GM19023 (cell line): ENCODE data around the gene DGUOK.

Experiments
- ATAC-seq: cut with Tn5 transposase; IDR thresholded peaks from one replicate; pipeline ENCODE4 v1.9.1; 2021; ENCODE audit warnings: mild to moderate bottlenecking, moderate library complexity; ENCODE audit not compliant: unreplicated experiment

DGUOK gene

DNA sequence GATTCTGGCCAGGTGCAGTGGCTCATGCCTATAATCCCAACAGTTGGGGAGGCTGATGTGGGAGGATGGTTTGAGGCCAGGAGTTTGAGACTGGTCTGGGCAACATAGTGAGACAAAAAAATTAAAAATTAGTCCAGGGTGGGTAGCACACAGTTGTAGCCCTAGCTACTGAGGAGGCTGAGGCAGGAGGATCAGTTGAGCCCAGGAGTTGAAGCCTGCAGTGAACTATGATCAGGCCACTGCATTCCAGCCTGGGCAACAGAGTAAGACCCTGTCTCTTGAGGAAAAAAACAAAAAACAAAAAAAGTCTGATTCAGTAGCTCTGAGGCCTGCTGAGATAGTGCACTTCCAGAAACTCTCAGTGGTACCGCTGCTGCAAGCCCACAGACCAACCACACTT lies 50.1 kb downstream of the DGUOK start:
- ATAC-seq = no peak

- no peak for ATAC-seq
Observed at GRCh38 chr2:73977466-73977865, 50.8 kb downstream of the DGUOK start.

DNA sequence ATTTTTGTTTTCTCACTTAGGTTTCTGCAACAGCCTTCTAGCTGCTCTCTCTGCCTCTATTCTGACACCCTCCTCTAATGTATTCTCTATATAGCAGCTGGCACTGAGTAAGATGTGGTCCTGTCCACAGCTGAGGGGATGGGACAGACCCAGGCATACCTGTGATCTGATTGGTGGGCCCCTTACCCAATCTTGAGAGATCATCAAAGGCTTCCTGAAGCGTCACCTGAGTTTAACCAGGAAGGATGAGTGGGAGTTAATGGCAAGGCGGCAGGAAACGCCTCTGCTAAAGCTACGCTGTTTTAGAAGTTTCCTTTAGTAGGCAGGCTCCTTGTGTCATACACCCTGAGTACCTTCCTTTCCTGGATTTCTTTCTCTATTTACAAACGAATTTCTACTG lies 52.3 kb downstream of the DGUOK start:
- no peak for ATAC-seq

- ATAC-seq = no peak
Observed at GRCh38 chr2:73979686-73980085, 53.0 kb downstream of the DGUOK start.

- ATAC-seq = no peak
Observed at GRCh38 chr2:73980566-73980965, 53.9 kb downstream of the DGUOK start.

- peak; percentile 32 for ATAC-seq
Observed at GRCh38 chr2:73981081-73982001, 54.7 kb downstream of the DGUOK start.

- no peak for ATAC-seq
Observed at GRCh38 chr2:73982140-73982617, 55.5 kb downstream of the DGUOK start.

DNA sequence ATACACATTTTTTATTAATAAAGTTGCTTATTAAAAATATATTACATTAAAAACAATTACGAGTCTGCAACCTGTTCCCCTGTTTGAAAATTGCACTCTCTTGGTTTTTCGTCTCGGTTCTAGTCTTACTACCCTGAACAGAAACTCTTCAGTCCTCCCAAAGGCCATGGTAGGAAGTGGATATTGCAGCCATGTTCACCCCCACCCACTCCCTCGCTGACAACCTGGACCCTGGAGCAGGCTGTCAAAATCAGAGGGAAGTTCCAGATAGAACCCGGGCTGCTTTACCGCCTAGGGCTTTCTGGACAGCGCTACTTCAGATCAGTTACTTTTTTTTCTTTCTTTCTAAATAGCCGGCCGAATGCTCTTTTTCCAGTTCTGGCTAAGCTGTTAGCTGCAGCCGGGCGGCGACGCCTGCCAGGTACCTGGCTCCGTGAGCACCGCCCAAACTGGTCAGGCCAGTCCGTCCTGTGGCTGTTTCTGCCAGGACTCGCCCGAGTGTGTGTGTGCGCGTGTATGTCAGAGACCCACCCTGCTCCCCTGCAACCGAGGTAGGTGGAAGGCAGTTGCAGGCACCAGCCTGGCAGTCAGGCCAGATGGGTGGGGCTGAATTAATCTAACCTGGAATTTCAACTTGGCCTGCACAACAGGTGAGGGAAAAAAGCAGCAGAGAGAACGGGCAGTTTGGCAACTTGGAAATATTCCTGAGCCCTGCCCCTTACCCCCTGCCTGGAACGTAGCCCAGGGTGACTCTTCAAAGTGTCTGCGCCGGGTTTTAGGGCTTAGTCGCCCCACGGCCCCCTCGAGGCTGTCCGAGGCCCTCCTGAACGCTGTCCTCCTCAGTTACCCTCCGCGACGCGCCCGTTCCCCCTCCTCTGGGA lies 56.9 kb downstream of the DGUOK start:
- no peak for ATAC-seq

DNA sequence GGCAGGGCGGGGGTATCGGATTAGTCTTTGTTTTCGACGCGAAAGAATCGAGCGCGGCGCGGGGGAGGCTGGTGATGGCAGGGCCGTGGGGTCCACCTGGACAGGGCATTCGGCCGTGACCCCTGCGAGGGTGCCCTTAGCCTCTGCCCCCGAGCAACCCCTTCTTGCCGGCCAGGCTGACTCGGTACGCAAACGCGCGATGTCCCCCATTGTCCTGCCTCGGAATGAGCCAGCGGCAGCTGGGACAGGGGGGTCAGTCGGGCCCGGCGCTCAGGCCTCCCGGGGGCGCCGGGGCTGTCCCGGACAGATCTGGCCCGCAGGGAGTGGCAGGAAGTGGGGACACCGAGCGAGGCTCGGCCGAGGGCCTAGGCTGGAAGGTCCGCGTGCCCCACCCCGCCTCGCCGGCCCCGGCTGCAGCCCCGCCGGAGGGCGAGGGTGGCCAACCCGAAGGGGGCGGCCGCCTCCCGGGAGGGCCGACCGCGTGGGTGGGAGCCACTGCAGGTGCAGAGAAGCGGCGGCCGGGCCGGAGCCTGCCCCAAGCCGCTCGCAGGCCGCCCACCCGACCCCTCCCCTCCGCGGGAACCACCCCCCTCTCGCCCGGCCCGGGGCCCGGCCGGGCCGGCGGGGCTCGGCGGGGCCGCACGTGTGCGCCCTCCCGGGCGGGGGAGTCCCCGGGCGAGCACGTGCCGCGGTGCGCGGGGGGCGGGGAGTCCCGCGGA lies 57.7 kb downstream of the DGUOK start, which contains the start of gene TET3:
TET3 (plus strand) TSS at position 708 of the 719 bp plus-strand sequence. CDS start 1,494 bp downstream, outside the sequence.
- ATAC-seq = peak; percentile 39

GRCh38 chr2:73984922-73985307 lies 58.2 kb downstream of the DGUOK start:
- ATAC-seq = peak; percentile 15

DNA sequence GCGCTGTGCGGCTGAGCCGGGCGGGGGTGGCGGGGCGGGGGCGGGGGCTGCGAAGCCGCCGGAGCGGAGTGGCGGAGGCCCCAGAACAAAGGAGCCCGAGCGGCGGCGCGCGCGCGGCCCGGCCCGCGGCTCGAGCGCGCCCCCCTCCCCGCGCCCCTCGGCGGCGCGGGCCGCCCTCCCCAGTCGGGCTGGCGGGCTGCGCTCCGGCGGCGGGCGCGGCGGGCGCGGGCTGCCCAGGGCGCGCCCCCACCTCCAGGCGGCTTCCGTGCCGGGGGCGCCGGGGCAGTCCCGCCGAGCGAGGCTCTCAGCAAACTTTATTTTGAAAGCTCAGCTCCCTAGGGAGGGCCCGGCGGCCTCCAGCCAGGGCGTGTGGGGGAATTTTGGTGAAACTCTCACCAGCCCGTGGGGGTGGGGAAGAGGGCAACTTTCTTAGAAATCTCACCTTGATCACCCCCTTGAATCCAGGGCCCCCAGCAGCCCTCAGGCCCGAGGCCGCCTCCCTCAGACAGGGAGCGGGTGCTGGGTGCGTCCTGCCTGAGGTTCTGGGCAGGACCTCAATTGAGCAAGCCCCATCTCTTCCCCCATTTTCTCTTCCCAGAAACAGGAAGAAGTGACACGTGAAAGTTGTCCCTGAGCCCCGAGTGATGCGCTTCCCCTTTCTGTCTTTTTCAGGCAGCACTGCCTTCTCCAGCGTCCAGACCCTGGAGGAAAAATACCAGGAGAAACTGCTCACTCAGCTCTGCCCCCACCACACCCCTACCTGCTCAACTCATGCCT lies 58.8 kb downstream of the DGUOK start:
- peak; percentile 43 for ATAC-seq

DNA sequence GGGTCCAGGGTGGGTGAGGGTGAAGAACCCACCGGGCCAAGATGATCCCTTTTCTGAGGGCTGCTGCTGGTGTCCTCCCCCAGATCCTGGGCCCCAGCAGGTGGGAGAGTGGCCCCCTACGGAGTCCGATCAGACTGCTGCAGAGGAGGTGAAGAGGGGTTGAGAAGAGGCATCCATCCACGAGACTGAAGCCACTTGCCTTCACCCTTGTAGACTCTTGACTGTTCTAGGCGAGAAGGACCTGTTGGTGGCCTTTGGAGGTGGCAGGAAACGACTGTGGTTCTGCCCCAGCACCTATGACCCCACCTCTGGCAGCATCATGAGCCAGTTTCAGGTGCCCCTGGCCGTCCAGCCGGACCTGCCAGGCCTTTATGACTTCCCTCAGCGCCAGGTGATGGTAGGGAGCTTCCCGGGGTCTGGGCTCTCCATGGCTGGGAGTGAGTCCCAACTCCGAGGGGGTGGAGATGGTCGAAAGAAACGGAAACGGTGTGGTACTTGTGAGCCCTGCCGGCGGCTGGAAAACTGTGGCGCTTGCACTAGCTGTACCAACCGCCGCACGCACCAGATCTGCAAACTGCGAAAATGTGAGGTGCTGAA lies 59.5 kb downstream of the DGUOK start:
- no peak for ATAC-seq

DNA sequence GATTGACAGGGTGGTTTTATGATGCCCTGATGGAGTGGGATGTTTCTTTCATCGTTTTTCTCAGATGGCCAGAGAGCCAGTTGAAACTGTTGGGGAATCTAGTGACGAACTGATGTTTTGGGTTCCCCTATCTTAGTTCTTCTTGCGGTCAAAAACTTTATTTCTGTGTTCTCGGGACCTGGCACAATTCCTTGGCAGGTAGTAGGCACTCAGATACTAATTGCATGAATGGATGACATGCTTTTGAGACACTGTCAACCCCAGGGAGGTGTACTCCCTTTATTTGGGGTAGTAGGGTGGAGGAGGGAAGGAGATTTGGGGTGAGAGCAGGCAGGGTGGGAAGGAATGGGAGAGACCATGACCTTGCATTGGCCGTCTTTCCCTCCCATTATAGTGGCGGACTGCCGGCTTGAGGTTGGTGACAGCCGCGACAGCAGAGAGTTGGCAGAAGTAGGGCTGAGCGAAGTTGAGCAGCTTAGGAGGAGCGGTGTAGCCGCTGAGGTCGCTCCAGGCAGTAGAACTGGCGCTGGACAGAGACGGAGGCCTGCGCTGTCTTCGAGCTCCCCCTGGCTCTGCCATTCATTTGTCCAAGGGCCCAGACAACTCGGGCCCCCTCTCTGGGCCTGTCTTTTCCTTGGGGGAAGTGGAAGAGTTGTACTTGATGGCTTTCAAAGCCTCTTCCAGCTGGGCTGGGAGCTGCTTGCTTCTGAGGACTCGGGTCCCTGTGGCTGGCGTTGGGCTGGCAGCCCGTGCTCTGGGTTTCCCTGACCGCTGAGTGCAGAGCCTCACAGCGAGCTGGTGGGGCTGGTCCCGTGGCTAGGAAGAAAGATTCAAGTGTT lies 60.6 kb downstream of the DGUOK start:
- ATAC-seq = no peak

DNA sequence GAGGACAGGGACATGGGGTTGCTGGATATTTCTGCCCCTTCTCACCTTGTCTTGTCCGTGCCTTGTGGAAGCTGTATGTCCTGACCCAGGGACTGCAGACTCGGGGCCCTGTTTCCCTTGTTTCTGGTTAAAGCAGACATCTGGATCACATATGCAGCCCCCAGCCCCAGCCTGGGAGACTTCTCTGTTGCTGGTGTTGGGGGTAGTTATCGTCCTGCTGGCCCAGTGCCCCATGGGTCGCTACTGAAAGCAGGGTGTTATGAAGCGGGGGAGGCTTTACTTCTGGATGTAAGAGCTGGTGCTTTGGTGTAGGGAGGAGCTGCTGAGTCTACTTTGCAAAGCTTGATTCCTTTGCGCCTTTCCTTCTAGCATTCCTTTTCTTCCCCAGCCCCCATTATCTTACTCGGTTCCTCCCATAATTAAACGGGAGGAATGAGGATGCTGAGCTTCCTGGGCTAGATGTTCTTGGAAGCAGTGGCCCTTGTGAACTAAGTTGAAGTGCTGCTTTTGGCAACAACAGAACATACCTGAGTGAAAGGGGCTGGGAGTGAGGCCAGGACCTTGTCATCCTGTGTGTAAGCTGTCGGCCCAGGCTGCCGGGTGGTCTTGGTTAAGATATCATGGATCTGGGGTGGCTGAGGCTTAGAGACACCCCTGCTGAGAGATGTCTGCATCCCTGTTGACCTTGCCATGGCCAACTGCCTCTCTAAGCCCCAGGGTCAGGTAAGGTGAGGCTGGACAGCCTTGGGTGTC lies 61.4 kb downstream of the DGUOK start:
- no peak for ATAC-seq

DNA sequence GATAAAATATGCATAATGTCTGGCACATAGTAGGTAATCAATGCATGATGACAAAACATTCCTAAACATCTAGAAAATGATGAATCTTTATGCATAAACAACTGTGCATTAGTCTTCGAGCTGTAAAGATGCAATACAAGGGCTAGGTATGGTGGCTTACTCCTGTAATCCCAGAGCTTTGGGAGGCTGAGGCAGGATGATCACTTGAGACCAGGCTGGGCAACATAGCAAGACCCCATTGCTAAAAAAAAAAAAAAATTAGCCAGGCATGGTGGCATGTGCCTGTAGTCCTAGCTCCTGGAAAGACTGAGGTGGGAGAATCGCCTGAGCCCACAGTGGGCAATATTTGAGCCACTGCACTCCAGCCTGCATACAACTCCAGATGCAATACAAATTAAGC lies 63.3 kb downstream of the DGUOK start:
- no peak for ATAC-seq

- no peak for ATAC-seq
Observed at GRCh38 chr2:73990531-73990930, 63.9 kb downstream of the DGUOK start.

- ATAC-seq = no peak
Observed at GRCh38 chr2:73992036-73992435, 65.4 kb downstream of the DGUOK start.

DNA sequence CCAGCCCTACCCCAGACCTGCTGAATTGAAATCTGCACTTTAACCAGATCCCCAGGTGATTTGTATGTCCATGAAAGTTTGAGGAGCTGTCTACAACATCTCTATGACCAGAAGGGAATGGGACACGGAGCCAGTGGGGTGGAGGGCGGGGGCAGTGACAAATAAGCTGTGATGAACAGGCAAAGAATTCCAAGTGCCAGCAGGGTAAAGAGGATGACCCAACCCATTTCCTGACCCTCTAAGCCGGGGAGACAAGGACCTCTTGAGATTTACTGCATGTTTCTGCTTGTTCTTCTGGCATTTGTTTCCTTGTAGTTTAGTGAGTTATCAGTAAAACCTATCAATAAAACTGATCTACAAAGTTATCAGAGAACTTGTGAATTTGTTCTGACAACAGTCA lies 66.7 kb downstream of the DGUOK start:
- no peak for ATAC-seq
